IMR-90 (cell line): ENCODE data around the gene DIPK1B. TPM values are rescaled to one million over a fixed set of nuclear protein-coding genes. Genes with fewer than 3 reads are reported as not detected.

Experiments used
- ATAC-seq: fragments of 200-7000 bp; cut with Tn5 transposase; 2 replicates; pipeline ENCODE4 v1.9.1; 2020; ENCODE audit warnings: low read depth, mild to moderate bottlenecking, moderate library complexity
- BruUV-seq: library from RNA; stranded (reverse); fragments of 400-500 nt; replicated peaks from 2 replicates; lab custom pipeline; 2021; lab: Mats Ljungman, UMichigan
- CTCF ChIA-PET: fragments of 300-600 bp; formaldehyde crosslinking; extraction: SDS; loops from one replicate; lab custom pipeline; 2021; ENCODE audit warnings: antibody characterized with exemption; lab: Yijun Ruan, JAX
- POLR2A ChIA-PET: fragments of 300-600 bp; sonication (Branson Sonifier 250); formaldehyde crosslinking; loops from one replicate; lab custom pipeline; 2022; ENCODE audit warnings: antibody characterized with exemption; ENCODE audit not compliant: unreplicated experiment; lab: Charles Lee
- DNase-seq: peaks from one replicate; pipeline ENCODE4 v3.0.0; 2013
- H2AFZ ChIP-seq: replicated peaks from 2 replicates; pipeline ENCODE3; 2013; ENCODE audit warnings: low read length, mild to moderate bottlenecking; ENCODE audit not compliant: poor library complexity
- H2AK5ac ChIP-seq: 2 replicates; pipeline ENCODE4 v1.6.1; 2013; ENCODE audit warnings: low read depth, low read length, inconsistent platforms
- H2AK9ac ChIP-seq: replicated peaks from 2 replicates; pipeline ENCODE3; 2013; ENCODE audit warnings: mild to moderate bottlenecking, low read depth, low read length, moderate library complexity; ENCODE audit not compliant: poor library complexity
- H2BK120ac ChIP-seq: 2 replicates; pipeline ENCODE4 v1.6.1; 2013; ENCODE audit warnings: low read depth, low read length, inconsistent platforms
- H2BK15ac ChIP-seq: 3 replicates; pipeline ENCODE4 v1.6.1; 2013; ENCODE audit warnings: low read depth, low read length, inconsistent platforms
- H2BK20ac ChIP-seq: 2 replicates; pipeline ENCODE4 v1.6.1; 2013; ENCODE audit warnings: low read depth, mild to moderate bottlenecking, inconsistent platforms, low read length, moderate library complexity
- H2BK5ac ChIP-seq: 2 replicates; pipeline ENCODE4 v1.6.1; 2013; ENCODE audit warnings: mild to moderate bottlenecking, low read depth, low read length, inconsistent platforms; ENCODE audit not compliant: poor library complexity, severe bottlenecking
- H3K14ac ChIP-seq: replicated peaks from 2 replicates; pipeline ENCODE4 v1.6.1; 2013; ENCODE audit warnings: low read depth, low read length, inconsistent platforms
- H3K18ac ChIP-seq: 2 replicates; pipeline ENCODE4 v1.6.1; 2013; ENCODE audit warnings: low read depth, low read length, control low read depth
- H3K23ac ChIP-seq: 2 replicates; pipeline ENCODE4 v1.6.1; 2013; ENCODE audit warnings: low read depth, low read length, inconsistent platforms
- H3K27ac ChIP-seq: 2 replicates; pipeline ENCODE4 v1.5.1; 2013; ENCODE audit warnings: mild to moderate bottlenecking, control low read depth, low read length; ENCODE audit not compliant: insufficient read depth
- H3K27me3 ChIP-seq: 2 replicates; pipeline ENCODE4 v1.6.1; 2013; ENCODE audit warnings: low read length; ENCODE audit not compliant: control insufficient read depth, insufficient read depth
- H3K36me3 ChIP-seq: 2 replicates; pipeline ENCODE4 v1.6.1; 2013; ENCODE audit warnings: low read length, mixed read lengths; ENCODE audit not compliant: control insufficient read depth, insufficient read depth
- H3K4ac ChIP-seq: 2 replicates; pipeline ENCODE4 v1.6.1; 2013; ENCODE audit warnings: low read depth, low read length, inconsistent platforms
- H3K4me1 ChIP-seq: 2 replicates; pipeline ENCODE4 v1.6.1; 2013; ENCODE audit warnings: low read length, mixed read lengths; ENCODE audit not compliant: control insufficient read depth, insufficient read depth
- H3K4me2 ChIP-seq: 2 replicates; pipeline ENCODE4 v1.6.1; 2013; ENCODE audit warnings: low read depth, mild to moderate bottlenecking, control low read depth, low read length, moderate library complexity
- H3K4me3 ChIP-seq: 2 replicates; pipeline ENCODE4 v1.5.1; 2013; ENCODE audit warnings: low read depth, mild to moderate bottlenecking, control low read depth, low read length, moderate library complexity; ENCODE audit not compliant: insufficient read depth
- H3K56ac ChIP-seq: 2 replicates; pipeline ENCODE4 v1.6.1; 2013; ENCODE audit warnings: low read length, inconsistent platforms; ENCODE audit not compliant: insufficient read depth; ENCODE audit errors: extremely low read depth
- H3K79me1 ChIP-seq, 2 experiments: 2 replicates each; pipeline ENCODE4 v1.6.1; 2013; ENCODE audit warnings: low read length in 2 of 2, inconsistent platforms in 1 of 2, low read depth in 1 of 2
- H3K9ac ChIP-seq: 2 replicates; pipeline ENCODE4 v1.6.1; 2013; ENCODE audit warnings: low read depth, low read length, control low read depth
- H3K9me1 ChIP-seq: 2 replicates; pipeline ENCODE4 v1.6.1; 2013; ENCODE audit warnings: low read length, inconsistent platforms; ENCODE audit not compliant: insufficient read depth
- H3K9me3 ChIP-seq: 2 replicates; pipeline ENCODE4 v1.6.1; 2013; ENCODE audit warnings: low read length; ENCODE audit not compliant: control insufficient read depth, insufficient read depth
- H4K20me1 ChIP-seq: 2 replicates; pipeline ENCODE4 v1.6.1; 2013; ENCODE audit warnings: low read length, inconsistent platforms; ENCODE audit not compliant: insufficient read depth
- H4K5ac ChIP-seq: 2 replicates; pipeline ENCODE4 v1.6.1; 2013; ENCODE audit warnings: mild to moderate bottlenecking, low read depth, low read length, control low read depth
- H4K8ac ChIP-seq, 2 experiments: 2 replicates each; pipeline ENCODE4 v1.6.1; 2013; ENCODE audit warnings: low read depth in 2 of 2, low read length in 2 of 2, control low read depth in 1 of 2, inconsistent platforms in 1 of 2
- H4K91ac ChIP-seq: 2 replicates; pipeline ENCODE4 v1.6.1; 2013; ENCODE audit warnings: low read depth, low read length, inconsistent platforms; ENCODE audit not compliant: insufficient read depth
- BHLHE40 ChIP-seq: fragments of 150-350 bp; IDR thresholded peaks from 2 replicates; pipeline ENCODE4 v1.6.1; 2016; ENCODE audit warnings: mild to moderate bottlenecking, low read depth, low read length
- CHD1 ChIP-seq: IDR thresholded peaks from 2 replicates; pipeline ENCODE4 v1.6.1; 2012; ENCODE audit warnings: low read depth, low read length, improper control_type of control experiment
- CTCF ChIP-seq: conservative IDR thresholded peaks from 2 replicates; pipeline ENCODE4 v1.5.1; 2012; ENCODE audit warnings: mild to moderate bottlenecking, low read depth, low read length, improper control_type of control experiment
- FOS ChIP-seq: fragments of 150-350 bp; IDR thresholded peaks from 2 replicates; pipeline ENCODE4 v1.6.1; 2016; ENCODE audit warnings: low read depth, low read length
- MAFK ChIP-seq: IDR thresholded peaks from 2 replicates; pipeline ENCODE4 v1.6.1; 2012; ENCODE audit warnings: low read depth, low read length, improper control_type of control experiment
- NFE2L2 ChIP-seq: fragments of 150-350 bp; IDR thresholded peaks from 2 replicates; pipeline ENCODE4 v1.6.1; 2016; ENCODE audit warnings: low read depth, mild to moderate bottlenecking, low read length
- RFX5 ChIP-seq: IDR thresholded peaks from 2 replicates; pipeline ENCODE4 v1.8.0; 2012; ENCODE audit warnings: low read depth, mild to moderate bottlenecking, low read length, moderate library complexity
- SMC3 ChIP-seq: fragments of 150-350 bp; IDR thresholded peaks from 2 replicates; pipeline ENCODE4 v1.6.1; 2016; ENCODE audit warnings: low read depth, mild to moderate bottlenecking, antibody characterized with exemption, low read length, moderate library complexity
- WGBS, 2 experiments: methylation state at CpG; one replicate each; pipeline versions ENCODE4 v1.1.5 to v1.1.7; 2013; ENCODE audit warnings: missing lambda C conversion rate in 2 of 2; ENCODE audit not compliant: insufficient read length in 1 of 2; ENCODE audit errors: extremely low coverage in 2 of 2; 5-methylcytosine and 5-hydroxymethylcytosine counted together
- dilution Hi-C: fragments of 300-500 bp; cut with HindIII; formaldehyde crosslinking; loops from one replicate; pipeline ENCODE4 v1.14.3; 2018; ENCODE audit warnings: low sequenced_read_pairs; ENCODE audit not compliant: unreplicated experiment
- in situ Hi-C: fragments of 300-500 bp; cut with MboI; formaldehyde crosslinking; loops from 3 replicates; pipeline ENCODE4 v1.14.3; 2019; ENCODE audit warnings: low sequenced_read_pairs, inconsistent platforms, mixed read lengths
- intact Hi-C: fragments of 100-400 bp; cut with micrococcal nuclease; formaldehyde crosslinking; loops from 2 replicates; pipeline ENCODE4 v1.10.0; 2022
- polyA plus RNA-seq, 3 experiments: library from polyadenylated mRNA; depleted of rRNA; stranded (reverse); fragments of >200 nt; gene quantifications; 2 replicates each; pipeline ENCODE4 v1.2.3, GENCODE V29; 2012; ENCODE audit warnings: low replicate concordance in 1 of 3
- total RNA-seq: library from RNA; depleted of rRNA; stranded (reverse); fragments of >200 nt; gene quantifications from 2 replicates; pipeline ENCODE4 v1.2.3, GENCODE V29; 2012

The DIPK1B gene
- total and polyA plus RNA-seq, 2 of the 4 experiments (the other 2 are of a cell fraction): 3.4 to 7.1 TPM

- no peak for TF ChIP-seq RFX5
These were observed 45.8 kb upstream of the DIPK1B start (continued) for GRCh38 chr9:136666372-136667213.

- Histone ChIP-seq H3K4me1 (peaks cover 4% of the 10 kb centered on the region; the same call in 1 of the 2 replicates), H3K56ac (no peak overlapping the region), H2BK120ac (no peak overlapping the region), H2AK9ac (no peak overlapping the region), H3K14ac (no peak overlapping the region), H3K9me3 (no peaks in the 10 kb centered on the region), H2BK20ac (no peak overlapping the region), H3K23ac (no peak overlapping the region), H2BK5ac (no peak overlapping the region), H4K8ac (no peak overlapping the region), H3K27ac (no peak overlapping the region), H4K20me1 (no peaks in the 10 kb centered on the region; the same call in none of the 2 replicates), H3K4ac (no peak overlapping the region), H3K27me3 (peaks cover 32% of the 10 kb centered on the region; the same call in 1 of the 2 replicates), H4K91ac (no peak overlapping the region), H3K4me3 (no peak overlapping the region), H3K18ac (no peak overlapping the region), H3K9me1 (no peaks in the 10 kb centered on the region), H3K79me1 (no peaks in the 10 kb centered on the region), H2AK5ac (no peak overlapping the region), H3K36me3 (no peaks in the 10 kb centered on the region; the same call in 1 of the 2 replicates), H2AFZ (no peak overlapping the region), H2BK15ac (no peak overlapping the region), H3K4me2 (no peak overlapping the region), H4K5ac (no peak overlapping the region), H3K9ac (no peak overlapping the region)
- ChIA-PET POLR2A (no interaction called here), CTCF (no interaction called here)
- no TSS peak for BruUV-seq
- dilution Hi-C loops: no loop called here
- WGBS, 2 experiments: 67% methylated on average over 7 of the region's 21 CpGs; no CpG with 5 or more reads in 1 of the 2 experiments
- TF ChIP-seq FOS: no peak
- TF ChIP-seq BHLHE40: no peak
- TF ChIP-seq CHD1: no peak
- no peak for TF ChIP-seq NFE2L2
- TF ChIP-seq SMC3: no peak
- TF ChIP-seq CTCF: no peak
- no peak for TF ChIP-seq RFX5
- TF ChIP-seq MAFK: no peak
- ATAC-seq (no peak), DNase-seq (no peak)
- intact Hi-C loops: no loop called here
- in situ Hi-C loops: no loop called here
These were observed 45.0 kb upstream of the DIPK1B start for GRCh38 chr9:136667214-136667939.
